Adipocyte (in vitro differentiated cells): ENCODE measurements around the gene CPAMD8.

Experiments used
- DNase-seq: peaks from one replicate; pipeline ENCODE4 v3.0.0-alpha.2; 2015; ENCODE audit warnings: low read depth
- H3K27me3 ChIP-seq: replicated peaks from 2 replicates; pipeline ENCODE4 v1.7.0; 2013; ENCODE audit warnings: mild to moderate bottlenecking, low read length, moderate library complexity; ENCODE audit not compliant: control insufficient read depth, insufficient read depth
- H3K36me3 ChIP-seq: 2 replicates; pipeline ENCODE4 v1.7.0; 2013; ENCODE audit warnings: low read length, mild to moderate bottlenecking, moderate library complexity; ENCODE audit not compliant: control insufficient read depth, insufficient read depth, severe bottlenecking
- H3K4me1 ChIP-seq: 2 replicates; pipeline ENCODE4 v1.7.0; 2013; ENCODE audit warnings: mild to moderate bottlenecking, low read length, moderate library complexity; ENCODE audit not compliant: control insufficient read depth, insufficient read depth
- H3K4me3 ChIP-seq: 2 replicates; pipeline ENCODE4 v1.7.0; 2013; ENCODE audit warnings: mild to moderate bottlenecking, low read length, moderate library complexity
- H3K9ac ChIP-seq: 2 replicates; pipeline ENCODE4 v1.7.0; 2013; ENCODE audit warnings: mild to moderate bottlenecking, low read length, moderate library complexity
- H3K9me3 ChIP-seq: 2 replicates; pipeline ENCODE4 v1.7.0; 2013; ENCODE audit warnings: mild to moderate bottlenecking, low read length, moderate library complexity; ENCODE audit not compliant: control insufficient read depth

CPAMD8 gene

DNA sequence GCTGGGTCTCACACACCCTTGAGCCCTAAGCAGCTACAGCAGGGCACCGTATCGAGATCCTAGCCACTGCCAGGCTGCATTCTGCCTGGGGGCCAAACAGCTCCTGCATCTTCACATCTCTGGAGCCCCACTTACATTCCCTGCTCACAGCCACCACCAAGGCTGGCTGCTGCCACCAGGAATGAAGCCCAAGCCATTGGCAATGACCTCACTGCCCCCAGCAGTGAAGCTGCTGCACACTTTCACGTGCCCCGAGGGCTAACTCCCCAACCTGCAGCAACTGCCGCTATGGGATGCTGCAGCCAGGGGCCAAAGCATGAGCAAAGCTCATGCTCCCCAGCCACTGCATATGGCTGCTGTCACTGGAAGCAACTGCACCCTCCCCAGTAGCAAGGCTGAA, 95.9 kb downstream of the CPAMD8 start:
- H3K4me1 ChIP-seq: no peaks in the 10 kb centered on the region
- peaks cover 19% of the 10 kb centered on the region for H3K27me3 ChIP-seq
- no peak overlapping the region for H3K4me3 ChIP-seq
- no peak overlapping the region for H3K9ac ChIP-seq
- peaks cover 30% of the 10 kb centered on the region for H3K9me3 ChIP-seq
- no peaks in the 10 kb centered on the region for H3K36me3 ChIP-seq
- DNase-seq: no peak

GRCh38 chr19:16928916-16929315, 97.7 kb downstream of the CPAMD8 start:
- Histone ChIP-seq H3K27me3 (peaks cover 17% of the 10 kb centered on the region), H3K9ac (no peak overlapping the region), H3K36me3 (no peaks in the 10 kb centered on the region), H3K4me1 (no peaks in the 10 kb centered on the region), H3K4me3 (no peak overlapping the region), H3K9me3 (peaks cover 20% of the 10 kb centered on the region)
- no peak for DNase-seq

DNA sequence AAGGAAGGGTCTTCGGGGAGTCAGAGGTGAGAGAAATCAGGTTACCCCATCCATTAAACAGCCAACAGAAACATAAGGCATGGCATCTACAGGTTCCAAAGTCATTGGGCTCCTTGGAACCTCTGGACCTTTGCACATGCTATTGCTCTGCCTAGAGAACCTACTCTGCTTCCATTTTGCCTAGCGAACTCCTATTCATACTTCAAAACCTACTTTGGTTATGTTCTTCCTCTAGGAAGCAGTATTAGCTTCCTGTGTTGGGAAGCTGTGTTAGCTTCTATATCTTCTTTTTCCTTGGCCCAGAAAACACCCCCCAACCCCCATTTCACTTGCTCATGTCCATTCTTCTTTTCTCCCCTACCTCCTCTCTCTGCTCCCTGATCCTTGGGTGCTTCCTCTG, 98.3 kb downstream of the CPAMD8 start:
- H3K9me3 ChIP-seq: peaks cover 15% of the 10 kb centered on the region
- DNase-seq: no peak
- H3K36me3 ChIP-seq: no peaks in the 10 kb centered on the region

GRCh38 chr19:16927883-16928282, 98.7 kb downstream of the CPAMD8 start:
- H3K4me1 ChIP-seq: no peaks in the 10 kb centered on the region
- peaks cover 15% of the 10 kb centered on the region for H3K27me3 ChIP-seq
- no peak overlapping the region for H3K9ac ChIP-seq
- no peak overlapping the region for H3K4me3 ChIP-seq
- DNase-seq: no peak
- H3K36me3 ChIP-seq: no peaks in the 10 kb centered on the region
- peaks cover 12% of the 10 kb centered on the region for H3K9me3 ChIP-seq

More for the DNA sequence above, 98.3 kb downstream of the CPAMD8 start:
- no peak overlapping the region for H3K9ac ChIP-seq
- H3K4me1 ChIP-seq: no peaks in the 10 kb centered on the region
- H3K27me3 ChIP-seq: peaks cover 15% of the 10 kb centered on the region
- no peak overlapping the region for H3K4me3 ChIP-seq

GRCh38 chr19:16922949-16923348, 103.7 kb downstream of the CPAMD8 start:
- no peak for DNase-seq
- Histone ChIP-seq H3K9me3 (peaks cover 17% of the 10 kb centered on the region), H3K4me3 (no peak overlapping the region), H3K36me3 (no peaks in the 10 kb centered on the region), H3K9ac (no peak overlapping the region), H3K4me1 (peaks cover 3% of the 10 kb centered on the region), H3K27me3 (no peaks in the 10 kb centered on the region)

DNA sequence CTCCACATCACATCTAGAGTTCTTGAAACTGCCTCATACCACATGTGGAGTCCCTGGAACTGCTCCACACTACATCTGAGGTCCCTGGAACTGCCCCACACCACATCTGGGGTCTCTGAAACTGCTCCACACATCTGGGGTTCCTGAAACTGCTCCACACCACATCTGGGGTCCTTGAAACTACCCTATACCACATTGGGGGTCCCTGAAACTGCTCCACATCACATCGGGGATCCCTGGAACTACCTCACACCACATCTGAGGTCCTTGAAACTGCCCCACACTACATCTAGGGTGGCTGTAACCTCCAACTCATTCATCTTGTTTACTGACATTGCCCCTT, 104.0 kb downstream of the CPAMD8 start:
- peaks cover 3% of the 10 kb centered on the region for H3K4me1 ChIP-seq
- H3K9me3 ChIP-seq: peaks cover 17% of the 10 kb centered on the region
- no peak for DNase-seq
- H3K36me3 ChIP-seq: no peaks in the 10 kb centered on the region
- H3K4me3 ChIP-seq: no peak overlapping the region
- H3K9ac ChIP-seq: no peak overlapping the region
- H3K27me3 ChIP-seq: no peaks in the 10 kb centered on the region

- H3K36me3 ChIP-seq: no peaks in the 10 kb centered on the region
- H3K4me1 ChIP-seq: peaks cover 3% of the 10 kb centered on the region
- H3K9me3 ChIP-seq: peaks cover 17% of the 10 kb centered on the region
- H3K9ac ChIP-seq: no peak overlapping the region
- DNase-seq: no peak
- H3K27me3 ChIP-seq: peaks cover 5% of the 10 kb centered on the region
- no peak overlapping the region for H3K4me3 ChIP-seq
These were observed 104.6 kb downstream of the CPAMD8 start for GRCh38 chr19:16921766-16922591.

DNA sequence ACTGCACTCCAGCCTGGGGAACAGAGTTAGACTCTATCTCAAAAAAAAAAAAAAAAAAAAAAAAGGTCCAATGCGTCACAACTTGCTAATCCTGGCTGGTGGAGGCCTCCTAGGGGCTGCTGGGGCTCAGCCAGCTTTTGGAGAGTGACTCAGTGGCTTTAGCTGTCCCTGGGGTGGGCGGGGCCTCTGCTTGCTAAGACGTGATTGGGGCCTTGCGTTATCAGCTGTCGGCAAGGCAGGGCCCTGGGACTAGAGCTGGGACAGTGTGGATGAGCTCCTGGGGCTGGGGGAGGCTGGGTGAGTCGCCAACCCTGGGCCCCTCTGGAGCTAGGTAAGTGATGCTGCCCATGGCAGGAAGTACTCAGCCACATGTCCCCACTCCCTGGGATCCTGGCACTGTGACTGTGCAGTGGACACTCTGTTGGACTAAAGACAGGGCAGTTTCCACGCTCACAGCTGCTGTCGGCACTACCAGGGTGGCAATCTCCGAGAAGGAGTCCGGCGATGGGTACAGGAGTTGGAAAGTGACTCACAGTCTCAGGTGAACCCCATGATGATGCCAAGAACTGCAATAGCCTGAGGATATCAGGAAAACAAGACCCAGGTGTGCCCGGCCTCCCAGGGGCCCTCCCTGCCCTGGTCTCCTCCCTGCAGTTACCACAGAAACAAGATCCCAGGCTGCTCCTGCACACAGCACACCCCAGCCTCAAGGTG, 105.6 kb downstream of the CPAMD8 start:
- H3K36me3 ChIP-seq: no peaks in the 10 kb centered on the region
- peaks cover 17% of the 10 kb centered on the region for H3K9me3 ChIP-seq
- H3K4me1 ChIP-seq: peaks cover 3% of the 10 kb centered on the region
- no peak overlapping the region for H3K9ac ChIP-seq
- H3K4me3 ChIP-seq: no peak overlapping the region
- peaks cover 8% of the 10 kb centered on the region for H3K27me3 ChIP-seq
- DNase-seq: peak; percentile 52

- Histone ChIP-seq H3K27me3 (peaks cover 8% of the 10 kb centered on the region), H3K4me3 (no peak overlapping the region), H3K4me1 (peaks cover 3% of the 10 kb centered on the region), H3K9me3 (peaks cover 17% of the 10 kb centered on the region), H3K36me3 (no peaks in the 10 kb centered on the region), H3K9ac (no peak overlapping the region)
- DNase-seq: no peak
These were observed 107.1 kb downstream of the CPAMD8 start for GRCh38 chr19:16919496-16919895.

- Histone ChIP-seq H3K36me3 (no peaks in the 10 kb centered on the region), H3K9me3 (peaks cover 34% of the 10 kb centered on the region), H3K27me3 (peaks cover 8% of the 10 kb centered on the region), H3K9ac (no peak overlapping the region), H3K4me1 (peaks cover 3% of the 10 kb centered on the region), H3K4me3 (no peak overlapping the region)
- DNase-seq: no peak
These were observed 109.2 kb downstream of the CPAMD8 start for GRCh38 chr19:16917401-16917800.

DNA sequence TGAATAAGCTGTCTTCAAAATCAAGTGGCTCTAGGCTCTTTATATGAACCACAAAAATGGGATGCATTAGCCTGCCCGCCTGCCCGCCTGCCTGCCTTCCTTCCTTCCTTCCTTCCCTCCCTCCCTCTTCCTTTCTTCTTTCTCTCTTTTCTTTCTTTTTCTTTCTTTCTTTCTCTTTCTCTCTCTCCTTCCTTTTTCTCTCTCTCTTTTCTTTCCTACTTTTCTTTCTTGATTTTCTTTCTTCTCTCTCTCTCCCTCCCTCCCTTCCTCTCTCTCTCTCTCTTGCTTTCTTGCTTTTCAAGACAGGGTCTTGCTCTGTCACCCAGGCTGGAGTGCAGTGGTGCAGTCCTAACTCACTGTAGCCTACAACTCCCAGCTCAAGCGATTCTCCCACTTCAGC, 110.9 kb downstream of the CPAMD8 start:
- Histone ChIP-seq H3K4me3 (no peak overlapping the region), H3K36me3 (no peaks in the 10 kb centered on the region), H3K9me3 (peaks cover 40% of the 10 kb centered on the region), H3K9ac (no peak overlapping the region), H3K27me3 (peaks cover 8% of the 10 kb centered on the region), H3K4me1 (no peaks in the 10 kb centered on the region)
- no peak for DNase-seq
